Measurements from ENCODE around the gene RSAD1. TPM values are rescaled to one million over a fixed set of nuclear protein-coding genes. Genes with fewer than 3 reads are reported as not detected.

The RSAD1 gene
- 27.9 and 30.9 TPM in 2 replicates for total RNA-seq (2014; rRNA removed; shearing (Covaris generic))

DNA sequence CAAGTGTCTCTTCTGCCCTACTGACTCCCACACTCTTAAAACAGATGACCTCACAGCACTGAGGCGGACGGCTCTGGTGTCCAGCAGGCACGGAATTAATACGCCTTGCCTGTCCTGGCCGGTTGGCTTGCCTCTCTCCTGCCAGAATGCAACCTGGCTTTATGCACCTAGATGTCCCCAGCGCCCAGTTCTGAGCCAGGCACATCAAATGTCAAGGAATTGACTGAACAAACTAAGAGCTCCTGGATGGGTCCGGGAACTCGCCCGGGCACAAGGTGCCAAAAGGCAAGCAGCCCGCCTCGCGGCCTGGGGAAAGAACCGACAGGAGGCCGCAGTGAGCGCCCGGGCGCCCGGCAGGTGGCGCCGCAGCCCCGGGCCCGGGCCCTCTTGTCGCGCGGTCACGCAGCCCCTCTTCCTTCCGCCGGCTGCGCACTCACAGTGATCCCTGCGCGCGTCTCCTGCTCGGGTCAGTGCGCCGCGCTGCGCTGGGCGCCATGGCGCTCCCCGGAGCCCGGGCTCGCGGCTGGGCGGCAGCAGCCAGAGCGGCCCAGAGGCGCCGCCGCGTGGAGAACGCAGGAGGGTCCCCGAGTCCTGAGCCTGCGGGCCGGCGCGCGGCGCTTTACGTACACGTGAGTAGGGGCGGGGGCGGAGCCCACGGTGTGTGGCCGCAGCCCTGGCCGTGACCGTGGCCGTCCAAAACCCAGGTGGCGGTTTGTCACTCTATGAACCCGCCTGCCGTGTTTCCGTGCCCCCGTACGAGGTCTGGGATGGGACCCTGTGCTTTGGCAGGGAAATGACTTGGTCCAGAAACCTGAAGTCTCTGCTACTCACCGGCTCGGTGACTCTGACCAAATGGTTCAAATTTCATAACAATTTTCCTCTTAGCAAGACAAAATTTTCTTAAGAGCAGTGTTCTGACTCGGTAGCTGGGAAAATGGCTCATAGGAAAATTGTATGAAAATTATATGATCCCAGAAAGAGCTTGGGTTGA is at the start of gene RSAD1:
Gene RSAD1, plus strand, starts transcription at position 470 of the 991 bp plus-strand sequence. Its CDS starts 25 bp downstream, at position 495.
- peak; percentile 91 for DNase-seq (ENCODE audit: low spot score)

DNA sequence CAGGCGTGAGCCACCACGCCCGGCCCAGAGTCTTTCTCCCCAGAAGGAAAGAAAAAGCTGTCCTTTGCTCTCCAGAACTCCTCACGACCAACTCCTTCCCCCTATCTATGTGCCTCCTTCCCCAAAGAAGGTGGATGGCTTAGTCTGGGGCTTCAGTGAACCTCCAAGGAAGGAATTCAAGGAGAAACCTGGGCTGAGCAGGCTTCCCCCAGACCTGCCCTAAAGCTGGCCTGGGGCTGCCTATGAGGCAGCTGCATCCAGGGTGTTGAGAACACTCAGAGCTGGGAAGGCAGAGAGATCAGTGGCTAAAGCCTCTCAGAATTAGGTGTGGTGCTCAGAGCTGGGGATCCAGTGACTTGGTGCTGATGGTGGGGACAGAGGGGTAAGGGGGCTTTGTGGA is 48.9 kb upstream of the RSAD1 start:
- DNase-seq (ENCODE audit: low spot score), result no peak

DNA sequence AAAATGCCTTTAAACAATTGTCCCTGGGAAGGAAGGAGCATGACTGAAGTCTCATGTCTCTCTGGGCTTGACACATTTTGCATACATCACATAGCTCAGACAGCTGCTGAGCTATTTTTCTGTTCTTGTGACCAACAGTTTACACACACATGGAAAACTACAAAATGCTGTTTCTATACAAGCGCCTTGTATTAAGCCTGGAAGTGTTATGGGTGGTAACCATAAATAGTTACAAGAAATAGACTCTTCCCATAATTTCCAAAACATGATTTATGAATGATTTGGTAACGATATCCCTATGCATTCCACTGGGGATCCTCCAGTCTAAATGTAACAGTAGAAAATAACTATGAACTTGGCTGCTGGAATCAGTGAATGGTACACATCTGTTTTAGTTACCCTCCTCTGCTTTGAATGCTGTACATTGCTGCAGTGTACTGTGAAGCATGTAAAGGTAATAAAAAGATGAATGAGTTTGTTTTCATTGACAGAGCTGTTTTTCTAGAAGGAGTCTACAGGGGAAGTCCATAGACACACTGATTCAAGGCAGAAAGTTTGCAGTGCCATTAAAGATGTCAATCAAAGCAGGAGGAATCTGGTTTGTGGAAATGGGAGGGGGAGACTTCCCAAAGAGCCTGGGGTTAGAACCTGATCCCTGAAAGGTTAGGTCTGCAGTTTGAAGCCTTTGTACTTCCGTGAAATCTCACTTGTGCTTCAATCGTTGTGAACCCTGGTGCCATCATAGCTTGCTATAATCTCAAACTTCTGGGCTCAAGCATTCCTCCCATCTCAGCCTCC is 47.6 kb upstream of the RSAD1 start:
- DNase-seq (ENCODE audit: low spot score), result no peak

DNA sequence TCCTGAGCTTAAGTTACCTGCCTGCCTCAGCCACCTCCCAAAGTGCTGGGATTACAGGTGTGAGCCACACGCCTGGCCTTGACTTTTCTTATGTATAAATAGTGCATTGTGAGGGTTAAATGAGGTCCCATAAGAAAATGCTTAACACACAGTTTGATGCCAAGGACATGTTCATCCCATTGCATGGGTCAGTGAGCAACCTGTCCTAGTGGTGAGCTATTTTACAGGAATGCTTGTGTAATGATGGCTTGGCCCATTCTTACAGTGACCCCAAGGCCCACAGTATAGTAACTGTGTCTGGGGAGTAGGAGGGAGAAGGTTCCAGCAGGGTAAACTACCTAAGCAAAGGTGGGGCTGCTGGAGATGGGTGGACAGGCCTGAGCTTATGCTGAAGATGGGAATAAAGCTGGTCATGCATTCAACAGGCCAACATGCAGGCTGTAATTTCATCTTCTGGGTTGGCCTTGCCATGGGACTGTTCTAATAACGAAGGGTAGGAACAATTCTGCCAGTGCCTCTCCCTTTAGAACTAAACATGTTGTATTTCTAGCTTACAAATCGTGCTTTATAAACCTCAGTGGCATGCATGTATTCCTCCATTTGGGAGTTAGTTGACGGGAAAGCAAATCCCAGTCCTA is 46.4 kb upstream of the RSAD1 start:
- DNase-seq (ENCODE audit: low spot score), result no peak

DNA sequence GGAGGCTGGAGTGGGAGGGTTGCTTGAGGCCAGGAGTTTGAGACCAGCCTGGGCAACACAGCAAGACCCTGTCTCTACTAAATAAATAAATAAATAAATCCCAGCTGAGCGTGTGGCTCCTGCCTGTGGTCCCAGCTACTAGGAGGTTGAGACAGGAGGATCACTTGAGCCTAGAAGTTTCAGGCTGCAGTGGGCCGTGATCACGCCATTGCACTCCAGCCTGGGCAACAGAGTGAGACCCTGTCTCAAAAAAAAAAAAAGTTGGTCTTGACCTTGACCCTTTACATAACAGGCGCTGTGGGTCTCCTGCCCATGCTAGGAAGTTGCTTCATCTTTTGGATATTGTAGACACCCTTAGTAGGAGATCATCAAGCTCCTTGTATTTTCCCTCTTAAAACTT is 41.3 kb upstream of the RSAD1 start:
- DNase-seq (ENCODE audit: low spot score), result no peak

DNA sequence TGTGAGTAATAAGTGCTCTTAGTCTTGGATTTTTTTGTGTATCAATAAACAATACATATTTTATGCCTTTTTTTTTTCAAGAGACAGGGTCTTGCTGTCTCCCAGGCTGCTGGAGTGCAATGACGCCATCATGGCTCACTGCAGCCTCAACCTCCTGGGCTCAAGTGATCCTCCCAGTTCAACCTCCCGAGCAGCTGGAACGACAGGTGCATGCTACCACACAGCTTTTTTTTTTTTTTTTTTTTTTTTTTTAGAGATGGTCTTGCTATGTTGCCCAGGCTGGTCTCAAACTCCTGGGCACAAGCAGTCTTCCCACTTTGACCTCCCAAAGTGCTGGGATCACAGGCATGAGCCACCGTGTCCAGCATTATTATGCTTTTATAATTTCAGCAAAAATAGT is 39.7 kb upstream of the RSAD1 start:
- DNase-seq (ENCODE audit: low spot score), result no peak

DNA sequence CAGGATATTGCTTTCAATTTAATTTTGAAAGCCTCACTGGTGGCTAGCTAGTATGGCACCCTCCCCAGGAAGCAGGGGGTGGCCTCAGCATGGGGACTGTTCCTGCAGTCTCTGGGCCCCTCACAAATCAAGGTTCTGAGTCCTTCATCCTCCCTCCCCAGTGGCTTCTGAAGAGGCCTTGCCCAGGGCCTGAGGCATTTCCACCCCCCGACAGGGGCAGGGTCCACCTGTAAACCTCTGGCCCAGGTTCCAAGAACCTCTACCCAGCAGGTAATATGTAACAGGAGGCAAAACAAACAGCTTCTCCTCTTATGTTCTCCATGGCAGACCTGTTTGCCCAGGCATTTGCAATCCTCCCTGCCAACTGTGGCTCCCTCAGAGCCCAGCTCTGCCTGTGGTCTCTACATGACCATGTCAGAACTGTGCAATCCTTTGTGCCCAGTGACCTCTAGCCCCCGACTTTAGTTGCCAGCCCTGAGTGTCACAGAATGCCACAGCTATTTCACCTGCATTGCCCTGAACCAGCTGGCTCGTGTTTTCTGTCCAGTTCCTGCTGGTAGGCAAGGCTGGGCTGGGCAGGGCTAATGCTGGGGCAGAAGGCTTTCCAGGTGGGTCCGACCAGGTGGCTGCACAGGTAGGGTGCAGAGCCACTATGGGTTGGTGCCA is 38.4 kb upstream of the RSAD1 start:
- DNase-seq (ENCODE audit: low spot score), result peak; percentile 42

DNA sequence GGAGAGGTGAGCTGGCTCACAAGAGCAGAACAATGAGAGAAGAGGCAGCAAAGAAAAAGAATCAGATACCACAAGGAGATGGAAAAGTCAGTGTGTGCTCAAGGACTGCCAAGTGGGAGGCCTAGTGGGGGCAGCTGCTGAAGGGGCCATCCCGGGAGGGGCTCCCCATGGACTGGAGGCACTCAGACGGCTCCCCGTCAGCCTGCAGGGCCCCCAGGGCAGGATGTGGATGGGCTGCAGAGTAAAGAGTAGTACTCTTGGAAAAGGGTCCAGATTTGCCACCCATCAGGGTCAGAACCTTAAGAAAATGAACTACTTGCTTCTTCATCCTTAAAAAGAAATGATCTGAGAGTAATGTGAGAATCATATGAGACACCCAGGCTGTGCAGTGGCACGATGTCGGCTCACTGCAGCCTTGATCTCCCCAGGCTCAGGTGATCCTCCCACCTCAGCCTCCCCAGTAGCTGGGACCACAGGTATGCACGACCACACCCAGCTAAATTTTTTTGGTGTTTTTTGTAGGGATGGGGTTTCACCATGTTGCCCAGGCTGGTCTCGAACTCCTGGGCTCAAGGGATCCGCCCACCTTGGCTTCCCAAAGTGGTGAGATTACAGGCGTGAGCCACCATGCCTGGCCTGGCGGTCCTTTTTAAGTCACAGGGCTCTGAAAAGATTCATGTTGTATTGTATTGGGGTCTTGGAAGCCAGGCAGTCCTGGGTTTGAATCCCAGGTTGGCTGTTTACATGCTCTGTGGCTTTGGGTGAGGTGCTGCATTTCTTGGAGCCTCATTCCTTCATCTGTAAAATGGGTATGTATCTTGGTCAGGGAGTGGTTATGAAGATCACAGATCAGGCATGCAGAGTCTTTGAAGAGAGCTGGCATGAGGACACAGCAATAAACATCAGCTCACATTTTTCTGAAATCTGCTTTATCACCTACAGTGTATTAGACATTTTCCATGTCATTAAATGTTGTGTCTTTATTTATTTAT is 37.5 kb upstream of the RSAD1 start:
- no peak for DNase-seq (ENCODE audit: low spot score)

DNA sequence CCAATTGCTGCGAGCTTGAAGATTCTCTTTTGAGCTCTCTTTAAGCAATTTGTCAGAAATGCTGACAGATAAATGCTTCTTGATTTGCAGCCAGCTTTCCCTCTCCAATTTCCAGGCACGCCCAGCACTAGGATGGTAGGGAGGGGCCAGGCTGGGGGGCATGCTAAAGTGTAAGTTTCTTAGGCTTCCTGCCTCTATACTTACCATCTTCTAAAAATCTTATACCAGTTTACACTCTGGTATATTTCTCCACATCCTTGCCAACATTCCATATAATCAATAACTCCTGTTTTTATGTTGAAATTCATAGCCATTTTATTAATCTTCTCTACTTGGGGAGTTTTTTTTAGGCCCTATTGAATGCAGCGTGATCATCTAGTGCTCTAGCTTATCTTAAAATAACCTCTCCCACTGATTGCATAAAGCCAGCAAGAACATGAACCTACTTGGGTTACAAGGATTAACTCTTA is 35.1 kb upstream of the RSAD1 start:
- no peak for DNase-seq (ENCODE audit: low spot score)

DNA sequence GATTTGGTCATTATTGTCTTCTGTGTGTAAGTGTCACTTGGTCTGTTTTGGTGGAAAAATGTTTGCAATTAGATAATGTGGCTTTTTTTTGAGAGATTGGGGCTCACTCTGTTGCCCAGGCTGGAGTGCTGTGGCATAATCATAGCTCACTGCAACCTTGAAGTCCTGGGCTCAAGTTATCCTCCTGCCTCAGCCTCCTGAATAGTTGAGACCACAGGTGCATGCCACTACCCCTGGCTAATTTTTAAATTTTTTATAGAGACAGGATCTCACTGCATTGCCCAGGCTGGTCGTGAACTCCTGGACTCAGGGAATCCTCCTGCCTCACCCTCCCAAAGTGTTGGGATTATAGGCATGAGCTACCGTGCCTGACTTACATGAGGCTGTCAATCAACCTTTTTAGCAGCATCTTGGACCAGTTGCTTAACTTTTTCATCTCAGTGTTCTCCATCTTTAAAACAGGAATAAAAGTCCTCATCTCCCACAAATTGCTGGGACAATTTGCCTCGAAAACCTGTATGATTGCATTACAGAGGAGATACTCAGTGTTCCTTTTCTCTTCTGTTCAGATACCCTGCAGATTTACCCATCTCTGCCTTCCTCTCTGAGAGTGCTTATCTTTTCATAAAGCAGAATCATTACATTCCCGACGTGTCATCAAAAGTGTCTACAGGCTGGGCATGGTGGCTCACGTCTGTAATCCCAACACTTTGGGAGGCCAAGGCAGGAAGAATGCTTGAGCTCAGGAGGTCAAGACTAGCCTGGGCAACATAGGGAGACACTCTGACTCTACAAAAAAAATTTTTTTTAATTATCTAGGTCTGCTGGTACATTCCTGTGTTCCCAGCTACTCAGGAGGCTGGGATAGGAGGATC is 33.6 kb upstream of the RSAD1 start:
- no peak for DNase-seq (ENCODE audit: low spot score)

DNA sequence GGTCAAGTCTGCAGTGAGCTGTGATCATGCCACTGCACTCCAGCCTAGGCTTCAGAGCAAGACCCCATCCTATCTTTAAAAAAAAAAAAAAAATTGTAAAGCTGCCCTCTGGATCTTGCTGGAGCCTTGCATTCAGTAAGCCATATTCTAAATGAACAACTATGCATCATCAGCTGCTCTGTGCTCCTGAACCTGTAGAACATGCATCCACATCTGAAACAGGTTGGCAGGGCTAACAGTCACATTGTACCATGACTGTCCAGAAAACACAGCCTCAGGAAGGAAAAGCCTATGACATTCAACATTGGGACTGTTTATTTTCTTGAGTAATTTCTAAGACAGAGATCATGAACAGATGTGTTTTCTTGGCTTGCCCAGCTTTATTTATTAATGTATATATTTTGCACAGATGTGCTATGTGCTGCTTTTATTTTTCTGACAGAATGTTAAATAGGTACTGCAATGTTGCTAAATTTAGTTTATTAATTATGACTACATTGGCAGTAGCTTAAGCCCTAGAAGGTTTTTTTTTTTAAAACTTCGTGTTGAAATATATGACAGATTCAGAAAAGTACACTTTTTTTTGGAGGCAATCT is 32.8 kb upstream of the RSAD1 start:
- no peak for DNase-seq (ENCODE audit: low spot score)

DNA sequence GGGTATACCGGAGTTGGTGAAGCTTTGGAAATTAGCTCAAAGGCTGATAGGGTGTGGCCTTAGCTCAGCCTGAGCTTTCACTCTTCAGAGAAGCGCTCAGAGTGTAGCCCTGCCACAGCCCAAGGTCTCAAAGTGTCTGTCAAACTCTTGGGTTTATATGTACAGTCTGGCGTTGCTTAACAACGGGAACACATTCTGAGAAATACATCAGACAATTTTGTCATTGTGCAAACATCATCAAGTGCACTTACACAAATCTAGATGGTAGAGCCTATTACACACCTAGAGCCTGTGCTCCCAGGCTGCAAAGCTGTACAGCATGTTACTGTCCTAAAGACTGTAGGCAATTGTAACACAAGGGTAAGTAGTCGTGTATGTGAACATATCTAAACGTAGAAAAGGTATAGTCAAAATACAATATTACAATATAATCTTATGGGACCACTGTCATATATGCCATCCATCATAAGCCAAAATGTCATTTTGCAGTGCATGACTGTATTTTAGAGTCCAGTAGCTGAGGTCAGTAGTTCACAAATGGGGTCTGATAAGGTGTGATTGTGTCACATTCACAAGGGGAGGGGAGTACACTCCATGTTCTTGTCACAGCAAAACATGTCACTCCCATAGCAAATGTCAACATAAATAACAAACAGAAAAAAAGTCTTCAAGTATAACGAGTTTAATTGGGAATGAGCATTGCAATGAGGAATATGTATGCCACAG is 30.6 kb upstream of the RSAD1 start:
- no peak for DNase-seq (ENCODE audit: low spot score)

DNA sequence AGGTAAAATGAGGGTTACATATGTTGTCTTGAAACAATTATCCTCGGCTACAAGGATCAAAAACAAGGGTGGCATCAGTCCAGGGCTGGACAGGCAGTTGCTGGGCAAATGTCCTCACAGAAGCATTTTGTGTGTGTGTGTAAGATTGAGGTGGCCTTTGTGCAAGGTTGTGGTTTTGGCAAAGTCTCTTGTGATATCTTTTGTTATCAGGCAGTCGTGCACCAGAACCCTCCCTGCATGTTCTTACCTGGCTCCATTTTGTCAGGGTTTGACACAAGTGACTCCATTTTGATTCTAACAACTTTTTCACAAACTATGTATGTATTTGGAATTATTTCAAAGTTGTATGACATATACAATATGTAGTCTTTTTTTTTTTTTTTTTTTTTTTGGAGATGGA is 30.0 kb upstream of the RSAD1 start:
- DNase-seq (ENCODE audit: low spot score), result no peak

DNA sequence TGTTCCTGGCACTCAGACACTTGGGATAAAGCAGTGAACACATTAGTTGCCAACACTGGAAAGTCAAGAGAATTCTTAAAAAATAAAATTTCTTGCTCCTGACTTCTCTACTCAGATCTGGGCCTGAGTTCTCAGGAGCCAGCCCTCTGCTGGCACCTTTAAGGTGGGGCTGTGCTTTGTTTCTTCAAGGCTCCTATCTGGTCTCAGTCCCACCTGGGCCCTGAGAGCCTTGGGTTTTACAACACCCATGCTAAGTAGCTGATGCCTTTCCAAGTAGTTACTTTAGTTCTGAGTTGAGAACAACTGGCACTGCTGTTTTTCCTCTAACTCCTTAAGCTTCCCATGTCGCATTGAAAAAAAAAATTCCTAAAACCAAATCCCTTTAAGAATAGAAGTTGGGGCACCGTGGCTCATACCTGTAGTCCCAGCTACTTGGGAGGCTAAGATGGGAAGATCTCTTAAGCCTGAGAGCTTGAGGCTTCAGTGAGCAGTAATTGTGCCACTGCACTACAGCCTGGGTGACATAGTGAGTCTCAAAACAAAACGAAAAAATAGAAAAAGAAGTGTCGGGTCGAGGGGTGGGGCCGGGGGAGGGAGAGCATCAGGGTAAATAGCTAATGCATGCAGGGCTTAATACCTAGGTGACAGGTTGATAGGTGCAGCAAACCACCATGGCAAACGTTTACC is 26.6 kb upstream of the RSAD1 start:
- peak; percentile 42 for DNase-seq (ENCODE audit: low spot score)

DNA sequence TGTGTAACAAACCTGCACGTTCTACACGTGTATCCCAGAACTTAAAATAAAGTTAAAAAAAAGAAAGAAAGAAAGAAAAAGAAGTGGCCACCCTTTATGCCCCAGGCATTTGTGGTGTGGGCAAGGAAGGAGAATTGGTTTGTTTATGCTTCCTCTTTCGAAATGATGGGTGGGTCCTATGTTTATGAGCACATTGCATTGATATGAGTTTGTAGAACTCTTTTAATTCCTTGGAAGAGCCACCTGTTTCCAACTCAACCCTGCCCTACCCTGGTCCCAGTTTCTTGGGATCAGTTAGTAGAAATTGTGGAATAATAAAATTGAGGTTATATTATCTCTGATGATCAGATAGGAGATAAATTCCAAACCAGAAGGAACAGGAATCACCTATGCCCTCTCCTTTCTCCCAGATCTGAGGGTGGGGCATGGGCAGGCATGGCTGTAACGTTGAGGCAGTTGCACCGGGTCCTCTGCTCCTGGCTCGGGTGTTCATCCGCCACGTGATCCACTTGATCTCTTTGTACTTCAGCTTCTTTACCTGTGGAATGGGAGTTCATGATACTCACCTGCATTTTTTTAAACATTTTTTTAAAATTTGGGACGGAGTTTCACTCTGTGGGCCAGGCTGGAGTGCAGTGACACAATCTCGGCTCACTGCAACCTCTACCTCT is 25.9 kb upstream of the RSAD1 start:
- DNase-seq (ENCODE audit: low spot score), result peak; percentile 76

DNA sequence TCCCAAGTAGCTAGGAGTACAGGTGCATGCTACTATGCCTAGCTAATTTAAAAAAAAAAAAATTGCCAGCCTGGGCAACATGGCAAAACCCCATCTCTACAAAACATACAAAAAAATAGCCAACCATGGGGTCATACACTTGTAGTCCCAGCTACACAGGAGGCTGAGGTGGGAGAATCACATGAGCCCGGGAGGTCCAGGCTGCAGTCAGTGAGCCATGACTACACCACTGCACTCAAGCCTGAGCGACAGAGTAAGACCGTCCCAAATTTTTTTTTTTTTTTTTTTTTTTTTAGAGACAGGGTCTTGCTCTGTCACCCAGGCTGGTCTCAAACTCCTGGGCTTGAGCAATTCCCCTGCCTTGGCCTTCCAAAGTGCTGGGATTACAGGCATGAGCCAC is 24.8 kb upstream of the RSAD1 start:
- DNase-seq (ENCODE audit: low spot score), result no peak

DNA sequence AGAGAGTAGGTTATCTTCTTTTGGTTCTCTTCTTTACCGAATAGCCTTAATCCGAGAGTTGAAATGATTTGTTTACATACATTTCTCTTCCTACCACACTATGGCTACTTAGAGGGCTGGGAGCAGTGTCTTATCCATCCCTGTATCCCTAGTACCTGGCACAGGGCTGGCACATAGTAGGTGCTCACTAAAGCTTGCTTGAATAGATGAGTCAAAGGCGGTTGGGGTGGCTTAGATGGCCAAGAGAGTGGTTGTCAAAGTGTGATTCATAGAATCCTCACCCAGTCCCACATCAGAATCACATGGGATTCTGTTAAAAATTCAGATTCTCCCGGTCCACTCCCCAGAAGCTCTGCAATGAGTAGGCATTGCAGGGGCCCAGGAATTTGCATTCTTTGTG is 21.0 kb upstream of the RSAD1 start:
- DNase-seq (ENCODE audit: low spot score), result no peak

All from HT-29 (cell line).